GM12878 (cell line): ENCODE results near the gene LDB3. TPM values are rescaled to one million over a fixed set of nuclear protein-coding genes. Genes with fewer than 3 reads are reported as not detected.

Source experiments
- BACH1 ChIP-seq: fragments of 450-650 bp; IDR thresholded peaks from 2 replicates; pipeline ENCODE4 v1.6.1; 2017; ENCODE audit warnings: mild to moderate bottlenecking, borderline replicate concordance
- BCL11A ChIP-seq: IDR thresholded peaks from 2 replicates; pipeline ENCODE4 v1.6.1; 2011; ENCODE audit warnings: low read depth, low read length
- BCL3 ChIP-seq: IDR thresholded peaks from 2 replicates; pipeline ENCODE4 v1.6.1; 2011; ENCODE audit warnings: borderline replicate concordance, low read depth, mild to moderate bottlenecking, moderate library complexity, low read length; ENCODE audit not compliant: insufficient read depth, poor library complexity, severe bottlenecking
- BRCA1 ChIP-seq: IDR thresholded peaks from 2 replicates; pipeline ENCODE4 v1.6.1; 2011; ENCODE audit warnings: low read depth, low read length, improper control_type of control experiment
- CHD2 ChIP-seq: IDR thresholded peaks from 2 replicates; pipeline ENCODE4 v1.6.1; 2011; ENCODE audit warnings: low read depth, low read length, improper control_type of control experiment, borderline replicate concordance
- CHD4 ChIP-seq: fragments of 200-600 bp; sonication (generic); IDR thresholded peaks from 2 replicates; pipeline ENCODE4 v1.6.1; 2016; ENCODE audit warnings: mild to moderate bottlenecking
- EGR1 ChIP-seq, 2 experiments: IDR thresholded peaks; 1 replicate in 1 of 2; 2 replicates in 1 of 2; pipeline ENCODE4 v1.6.1; 2011 to 2012; ENCODE audit warnings: low read depth in 2 of 2, low read length in 2 of 2, borderline replicate concordance in 1 of 2, mild to moderate bottlenecking in 1 of 2, moderate library complexity in 1 of 2
- GATAD2B ChIP-seq: fragments of 450-650 bp; conservative IDR thresholded peaks from 2 replicates; pipeline ENCODE4 v1.6.1; 2017; ENCODE audit warnings: low read depth, mild to moderate bottlenecking, moderate library complexity
- KLF5 ChIP-seq: fragments of 450-650 bp; IDR thresholded peaks from 2 replicates; pipeline ENCODE4 v1.6.1; 2014; ENCODE audit warnings: mild to moderate bottlenecking; ENCODE audit not compliant: partially characterized antibody
- MLLT1 ChIP-seq: fragments of 450-650 bp; IDR thresholded peaks from 2 replicates; pipeline ENCODE4 v1.6.1; 2016; ENCODE audit warnings: mild to moderate bottlenecking
- MXI1 ChIP-seq: fragments of 150-350 bp; IDR thresholded peaks from 2 replicates; pipeline ENCODE4 v1.6.1; 2011; ENCODE audit warnings: low read depth, mild to moderate bottlenecking, inconsistent platforms, low read length, improper control_type of control experiment
- PBX3 ChIP-seq: IDR thresholded peaks from 2 replicates; pipeline ENCODE4 v1.6.1; 2011; ENCODE audit warnings: mild to moderate bottlenecking, low read depth, low read length, moderate library complexity; ENCODE audit not compliant: insufficient replicate concordance
- PKNOX1 ChIP-seq: fragments of 450-650 bp; IDR thresholded peaks from 2 replicates; pipeline ENCODE4 v1.6.1; 2016; ENCODE audit warnings: mild to moderate bottlenecking
- POLR2AphosphoS2 ChIP-seq: IDR thresholded peaks from 2 replicates; pipeline ENCODE4 v1.6.1; 2011; ENCODE audit warnings: low read depth, mild to moderate bottlenecking, low read length, improper control_type of control experiment, moderate library complexity
- POU2F2 ChIP-seq: IDR thresholded peaks from 3 replicates; pipeline ENCODE4 v1.6.1; 2011; ENCODE audit warnings: low read depth, mild to moderate bottlenecking, low read length, borderline replicate concordance
- RFX5 ChIP-seq: IDR thresholded peaks from 2 replicates; pipeline ENCODE4 v1.6.1; 2011; ENCODE audit warnings: low read depth, low read length, improper control_type of control experiment
- SKIL ChIP-seq: fragments of 450-650 bp; IDR thresholded peaks from 2 replicates; pipeline ENCODE4 v1.6.1; 2017; ENCODE audit warnings: mild to moderate bottlenecking, low read depth, inconsistent platforms; ENCODE audit not compliant: poor library complexity, severe bottlenecking
- SREBF2 ChIP-seq: IDR thresholded peaks from 2 replicates; pipeline ENCODE4 v1.6.1; 2012; ENCODE audit warnings: mild to moderate bottlenecking, low read length
- STAT1 ChIP-seq: fragments of 450-650 bp; conservative IDR thresholded peaks from 2 replicates; pipeline ENCODE4 v1.6.1; 2014; ENCODE audit warnings: antibody characterized with exemption, mild to moderate bottlenecking
- ZBTB33 ChIP-seq: fragments of 450-650 bp; IDR thresholded peaks from 2 replicates; pipeline ENCODE4 v1.6.1; 2017; ENCODE audit warnings: mild to moderate bottlenecking
- ZNF384 ChIP-seq: IDR thresholded peaks from 2 replicates; pipeline ENCODE4 v1.6.1; 2012; ENCODE audit warnings: low read depth, mild to moderate bottlenecking, low read length, improper control_type of control experiment, borderline replicate concordance
- polyA plus RNA-seq, 11 experiments: library from polyadenylated mRNA; depleted of rRNA in 4 of 11; unstranded in 6 of 11; stranded (reverse) in 5 of 11; fragments of >200 nt; fragmentation: Nextera tagmentation in 4 of 11; fragmentation: Illumina TruSeq in 1 of 11; extraction: Ambion mirVana in 4 of 11; extraction: Trizol in 1 of 11; gene quantifications; 1 replicate in 1 of 11; 2 replicates in 10 of 11; pipeline versions ENCODE4 v1.2.1 to v1.2.3, GENCODE V29; 2011 to 2016; ENCODE audit warnings: inconsistent platforms in 2 of 11, missing spikeins in 2 of 11, low read depth in 1 of 11
- total RNA-seq, 4 experiments: library from RNA; depleted of rRNA in 3 of 4; stranded (reverse); fragments of >200 nt in 3 of 4; fragmentation: Illumina TruSeq in 1 of 4; extraction: Trizol in 1 of 4; gene quantifications; 2 replicates each; pipeline versions ENCODE4 v1.2.1 to v1.2.3, GENCODE V29; 2013 to 2021

The LDB3 gene
- total and polyA plus RNA-seq, 10 of the 15 experiments (the other 5 are each of a cell fraction or from before 2014, with no cell fraction given): 0.02 to 0.07 (median 0.04) TPM; not detected in 1

GRCh38 chr10:86710987-86711512 lies 42.7 kb downstream of the LDB3 start (continued):
- TF ChIP-seq BCL3 (no peak), MXI1 (no peak), STAT1 (no peak), KLF5 (no peak), BRCA1 (no peak), EGR1 (IDR thresholded peaks at IDR 0.05; ENCODE audit: borderline replicate concordance in 1 of 2, low read depth in 2 of 2, low read length in 2 of 2) (no peak; a peak in 1 of 3 replicates), BCL11A (no peak), BACH1 (peak; percentile 58), CHD4 (no peak), MLLT1 (peak; percentile 96), ZBTB33 (no peak), PKNOX1 (no peak), GATAD2B (peak; percentile 98), POLR2AphosphoS2 (no peak), SREBF2 (no peak), CHD2 (no peak), SKIL (no peak), ZNF384 (no peak), RFX5 (no peak), PBX3 (no peak), POU2F2 (peak; percentile 48; the same call in 2 of the 3 replicates)
